GM12801 (cell line): ENCODE results near the gene TXNRD2.

Experiments
- CTCF ChIP-seq: IDR thresholded peaks from one replicate; pipeline ENCODE4 v1.5.1; 2011; ENCODE audit warnings: control low read depth; ENCODE audit not compliant: insufficient read length; ENCODE audit errors: extremely low read depth

TXNRD2 gene

GRCh38 chr22:19941365-19942082, at the start of gene TXNRD2, which contains the start of gene COMT:
TSS of gene TXNRD2 (minus strand) at chr22:19941818. CDS start at chr22:19941803, 15 bp downstream.
TSS of gene COMT (plus strand) at chr22:19941772. CDS start at chr22:19962527, 20,755 bp downstream.
- no peak for TF ChIP-seq CTCF

GRCh38 chr22:19991395-19991644, 49.7 kb upstream of the TXNRD2 start:
- no peak for TF ChIP-seq CTCF

GRCh38 chr22:19990609-19991394, 49.2 kb upstream of the TXNRD2 start:
- TF ChIP-seq CTCF, result no peak

- TF ChIP-seq CTCF, result no peak
Observed at GRCh38 chr22:19990188-19990587, 48.6 kb upstream of the TXNRD2 start.

GRCh38 chr22:19989725-19990067, 48.1 kb upstream of the TXNRD2 start:
- TF ChIP-seq CTCF, result no peak

GRCh38 chr22:19988965-19989724, 47.5 kb upstream of the TXNRD2 start:
- TF ChIP-seq CTCF, result no peak

GRCh38 chr22:19988331-19988808, 46.8 kb upstream of the TXNRD2 start:
- no peak for TF ChIP-seq CTCF
